NCI-H2081 treated with DMSO at 0.1 percent for 48 hours (cell line): ENCODE results near the gene CDCA4.
"Not testable (repeated sequence)": the region's sequence is repeated elsewhere in the genome, so short reads cannot be mapped to it uniquely, and the experiment has no call there.

Experiments used
- DNase-seq: peaks from one replicate; lab custom pipeline; 2025; lab: John Stamatoyannopoulos, UW

Gene CDCA4

GRCh38 chr14:105020815-105021655 is at the start of gene CDCA4:
CDCA4 (minus strand) TSS chr14:105021083; CDS start chr14:105011929, 9,154 bp downstream.
- peak; percentile 88 for DNase-seq

- no peak for DNase-seq
These were observed 49.2 kb upstream of the CDCA4 start for GRCh38 chr14:105069871-105070759.

GRCh38 chr14:105069522-105069870 is 48.6 kb upstream of the CDCA4 start:
- DNase-seq = no peak

- DNase-seq = no peak
These were observed 47.9 kb upstream of the CDCA4 start for GRCh38 chr14:105068818-105069217.

- no peak for DNase-seq
These were observed 47.1 kb upstream of the CDCA4 start for GRCh38 chr14:105067969-105068301.

- DNase-seq = no peak
These were observed 46.5 kb upstream of the CDCA4 start for GRCh38 chr14:105067140-105067968.

- DNase-seq = no peak
These were observed 45.6 kb upstream of the CDCA4 start for GRCh38 chr14:105066240-105067071.

GRCh38 chr14:105065280-105066228 is 44.7 kb upstream of the CDCA4 start, which contains the start of gene GPR132:
GPR132 (minus strand) TSS chr14:105065430; CDS start chr14:105055420, 10,010 bp downstream.
- no peak for DNase-seq

- DNase-seq = no peak
These were observed 43.8 kb upstream of the CDCA4 start for GRCh38 chr14:105064721-105065143.

- DNase-seq = no peak
These were observed 43.1 kb upstream of the CDCA4 start for GRCh38 chr14:105064001-105064400.

- DNase-seq = not testable (repeated sequence)
These were observed 42.6 kb upstream of the CDCA4 start for GRCh38 chr14:105063506-105063905.

- no peak for DNase-seq
These were observed 42.2 kb upstream of the CDCA4 start for GRCh38 chr14:105063056-105063455.

- DNase-seq = no peak
These were observed 41.2 kb upstream of the CDCA4 start for GRCh38 chr14:105062048-105062433.

- DNase-seq = no peak
These were observed 40.7 kb upstream of the CDCA4 start for GRCh38 chr14:105061428-105062047.

- no peak for DNase-seq
These were observed 40.0 kb upstream of the CDCA4 start for GRCh38 chr14:105060751-105061427.

- DNase-seq = no peak
These were observed 39.2 kb upstream of the CDCA4 start for GRCh38 chr14:105059925-105060565.

GRCh38 chr14:105059035-105059924 is 38.4 kb upstream of the CDCA4 start:
- no peak for DNase-seq
